IMR-90 (cell line): Measurements from ENCODE around the gene GPRIN2. TPM values are rescaled to one million over a fixed set of nuclear protein-coding genes. Genes with fewer than 3 reads are reported as not detected.

ENCODE experiments used
- ATAC-seq: fragments of 200-7000 bp; cut with Tn5 transposase; 2 replicates; pipeline ENCODE4 v1.9.1; 2020; ENCODE audit warnings: low read depth, mild to moderate bottlenecking, moderate library complexity
- BruUV-seq: library from RNA; stranded (reverse); fragments of 400-500 nt; replicated peaks from 2 replicates; lab custom pipeline; 2021; lab: Mats Ljungman, UMichigan
- CTCF ChIA-PET: fragments of 300-600 bp; formaldehyde crosslinking; extraction: SDS; loops from one replicate; lab custom pipeline; 2021; ENCODE audit warnings: antibody characterized with exemption; lab: Yijun Ruan, JAX
- POLR2A ChIA-PET: fragments of 300-600 bp; sonication (Branson Sonifier 250); formaldehyde crosslinking; loops from one replicate; lab custom pipeline; 2022; ENCODE audit warnings: antibody characterized with exemption; ENCODE audit not compliant: unreplicated experiment; lab: Charles Lee
- DNase-seq: peaks from one replicate; pipeline ENCODE4 v3.0.0; 2013
- H2AFZ ChIP-seq: replicated peaks from 2 replicates; pipeline ENCODE3; 2013; ENCODE audit warnings: low read length, mild to moderate bottlenecking; ENCODE audit not compliant: poor library complexity
- H2AK5ac ChIP-seq: 2 replicates; pipeline ENCODE4 v1.6.1; 2013; ENCODE audit warnings: low read depth, low read length, inconsistent platforms
- H2AK9ac ChIP-seq: replicated peaks from 2 replicates; pipeline ENCODE3; 2013; ENCODE audit warnings: mild to moderate bottlenecking, low read depth, low read length, moderate library complexity; ENCODE audit not compliant: poor library complexity
- H2BK120ac ChIP-seq: 2 replicates; pipeline ENCODE4 v1.6.1; 2013; ENCODE audit warnings: low read depth, low read length, inconsistent platforms
- H2BK15ac ChIP-seq: 3 replicates; pipeline ENCODE4 v1.6.1; 2013; ENCODE audit warnings: low read depth, low read length, inconsistent platforms
- H2BK20ac ChIP-seq: 2 replicates; pipeline ENCODE4 v1.6.1; 2013; ENCODE audit warnings: low read depth, mild to moderate bottlenecking, inconsistent platforms, low read length, moderate library complexity
- H2BK5ac ChIP-seq: 2 replicates; pipeline ENCODE4 v1.6.1; 2013; ENCODE audit warnings: mild to moderate bottlenecking, low read depth, low read length, inconsistent platforms; ENCODE audit not compliant: poor library complexity, severe bottlenecking
- H3K14ac ChIP-seq: replicated peaks from 2 replicates; pipeline ENCODE4 v1.6.1; 2013; ENCODE audit warnings: low read depth, low read length, inconsistent platforms
- H3K18ac ChIP-seq: 2 replicates; pipeline ENCODE4 v1.6.1; 2013; ENCODE audit warnings: low read depth, low read length, control low read depth
- H3K23ac ChIP-seq: 2 replicates; pipeline ENCODE4 v1.6.1; 2013; ENCODE audit warnings: low read depth, low read length, inconsistent platforms
- H3K27ac ChIP-seq: 2 replicates; pipeline ENCODE4 v1.5.1; 2013; ENCODE audit warnings: mild to moderate bottlenecking, control low read depth, low read length; ENCODE audit not compliant: insufficient read depth
- H3K27me3 ChIP-seq: 2 replicates; pipeline ENCODE4 v1.6.1; 2013; ENCODE audit warnings: low read length; ENCODE audit not compliant: control insufficient read depth, insufficient read depth
- H3K36me3 ChIP-seq: 2 replicates; pipeline ENCODE4 v1.6.1; 2013; ENCODE audit warnings: low read length, mixed read lengths; ENCODE audit not compliant: control insufficient read depth, insufficient read depth
- H3K4ac ChIP-seq: 2 replicates; pipeline ENCODE4 v1.6.1; 2013; ENCODE audit warnings: low read depth, low read length, inconsistent platforms
- H3K4me1 ChIP-seq: 2 replicates; pipeline ENCODE4 v1.6.1; 2013; ENCODE audit warnings: low read length, mixed read lengths; ENCODE audit not compliant: control insufficient read depth, insufficient read depth
- H3K4me2 ChIP-seq: 2 replicates; pipeline ENCODE4 v1.6.1; 2013; ENCODE audit warnings: low read depth, mild to moderate bottlenecking, control low read depth, low read length, moderate library complexity
- H3K4me3 ChIP-seq: 2 replicates; pipeline ENCODE4 v1.5.1; 2013; ENCODE audit warnings: low read depth, mild to moderate bottlenecking, control low read depth, low read length, moderate library complexity; ENCODE audit not compliant: insufficient read depth
- H3K56ac ChIP-seq: 2 replicates; pipeline ENCODE4 v1.6.1; 2013; ENCODE audit warnings: low read length, inconsistent platforms; ENCODE audit not compliant: insufficient read depth; ENCODE audit errors: extremely low read depth
- H3K79me1 ChIP-seq, 2 experiments: 2 replicates each; pipeline ENCODE4 v1.6.1; 2013; ENCODE audit warnings: low read length in 2 of 2, inconsistent platforms in 1 of 2, low read depth in 1 of 2
- H3K9ac ChIP-seq: 2 replicates; pipeline ENCODE4 v1.6.1; 2013; ENCODE audit warnings: low read depth, low read length, control low read depth
- H3K9me1 ChIP-seq: 2 replicates; pipeline ENCODE4 v1.6.1; 2013; ENCODE audit warnings: low read length, inconsistent platforms; ENCODE audit not compliant: insufficient read depth
- H3K9me3 ChIP-seq: 2 replicates; pipeline ENCODE4 v1.6.1; 2013; ENCODE audit warnings: low read length; ENCODE audit not compliant: control insufficient read depth, insufficient read depth
- H4K20me1 ChIP-seq: 2 replicates; pipeline ENCODE4 v1.6.1; 2013; ENCODE audit warnings: low read length, inconsistent platforms; ENCODE audit not compliant: insufficient read depth
- H4K5ac ChIP-seq: 2 replicates; pipeline ENCODE4 v1.6.1; 2013; ENCODE audit warnings: mild to moderate bottlenecking, low read depth, low read length, control low read depth
- H4K8ac ChIP-seq, 2 experiments: 2 replicates each; pipeline ENCODE4 v1.6.1; 2013; ENCODE audit warnings: low read depth in 2 of 2, low read length in 2 of 2, control low read depth in 1 of 2, inconsistent platforms in 1 of 2
- H4K91ac ChIP-seq: 2 replicates; pipeline ENCODE4 v1.6.1; 2013; ENCODE audit warnings: low read depth, low read length, inconsistent platforms; ENCODE audit not compliant: insufficient read depth
- BHLHE40 ChIP-seq: fragments of 150-350 bp; IDR thresholded peaks from 2 replicates; pipeline ENCODE4 v1.6.1; 2016; ENCODE audit warnings: mild to moderate bottlenecking, low read depth, low read length
- CEBPB ChIP-seq: IDR thresholded peaks from 2 replicates; pipeline ENCODE4 v1.6.1; 2012; ENCODE audit warnings: low read depth, low read length, improper control_type of control experiment
- CHD1 ChIP-seq: IDR thresholded peaks from 2 replicates; pipeline ENCODE4 v1.6.1; 2012; ENCODE audit warnings: low read depth, low read length, improper control_type of control experiment
- CTCF ChIP-seq: conservative IDR thresholded peaks from 2 replicates; pipeline ENCODE4 v1.5.1; 2012; ENCODE audit warnings: mild to moderate bottlenecking, low read depth, low read length, improper control_type of control experiment
- ELK1 ChIP-seq: fragments of 150-350 bp; IDR thresholded peaks from 2 replicates; pipeline ENCODE4 v1.6.1; 2016; ENCODE audit warnings: low read depth, mild to moderate bottlenecking, low read length, moderate library complexity, borderline replicate concordance
- FOS ChIP-seq: fragments of 150-350 bp; IDR thresholded peaks from 2 replicates; pipeline ENCODE4 v1.6.1; 2016; ENCODE audit warnings: low read depth, low read length
- MAFK ChIP-seq: IDR thresholded peaks from 2 replicates; pipeline ENCODE4 v1.6.1; 2012; ENCODE audit warnings: low read depth, low read length, improper control_type of control experiment
- MAZ ChIP-seq: IDR thresholded peaks from 2 replicates; pipeline ENCODE4 v1.6.1; 2012; ENCODE audit warnings: low read depth, mild to moderate bottlenecking, low read length, improper control_type of control experiment, moderate library complexity, borderline replicate concordance
- MXI1 ChIP-seq: IDR thresholded peaks from 2 replicates; pipeline ENCODE4 v1.6.1; 2012; ENCODE audit warnings: low read depth, mild to moderate bottlenecking, low read length, moderate library complexity, borderline replicate concordance
- NFE2L2 ChIP-seq: fragments of 150-350 bp; IDR thresholded peaks from 2 replicates; pipeline ENCODE4 v1.6.1; 2016; ENCODE audit warnings: low read depth, mild to moderate bottlenecking, low read length
- POLR2A ChIP-seq: IDR thresholded peaks from 2 replicates; pipeline ENCODE4 v1.6.1; 2012; ENCODE audit warnings: mild to moderate bottlenecking, low read depth, low read length
- RAD21 ChIP-seq: IDR thresholded peaks from 2 replicates; pipeline ENCODE4 v1.6.1; 2012; ENCODE audit warnings: low read length, improper control_type of control experiment
- RCOR1 ChIP-seq: IDR thresholded peaks from 2 replicates; pipeline ENCODE4 v1.6.1; 2012; ENCODE audit warnings: mild to moderate bottlenecking, low read length, improper control_type of control experiment; ENCODE audit not compliant: insufficient replicate concordance
- RFX5 ChIP-seq: IDR thresholded peaks from 2 replicates; pipeline ENCODE4 v1.8.0; 2012; ENCODE audit warnings: low read depth, mild to moderate bottlenecking, low read length, moderate library complexity
- SMC3 ChIP-seq: fragments of 150-350 bp; IDR thresholded peaks from 2 replicates; pipeline ENCODE4 v1.6.1; 2016; ENCODE audit warnings: low read depth, mild to moderate bottlenecking, antibody characterized with exemption, low read length, moderate library complexity
- WGBS, 2 experiments: methylation state at CpG; one replicate each; pipeline versions ENCODE4 v1.1.5 to v1.1.7; 2013; ENCODE audit warnings: missing lambda C conversion rate in 2 of 2; ENCODE audit not compliant: insufficient read length in 1 of 2; ENCODE audit errors: extremely low coverage in 2 of 2; 5-methylcytosine and 5-hydroxymethylcytosine counted together
- dilution Hi-C: fragments of 300-500 bp; cut with HindIII; formaldehyde crosslinking; loops from one replicate; pipeline ENCODE4 v1.14.3; 2018; ENCODE audit warnings: low sequenced_read_pairs; ENCODE audit not compliant: unreplicated experiment
- in situ Hi-C: fragments of 300-500 bp; cut with MboI; formaldehyde crosslinking; loops from 3 replicates; pipeline ENCODE4 v1.14.3; 2019; ENCODE audit warnings: low sequenced_read_pairs, inconsistent platforms, mixed read lengths
- intact Hi-C: fragments of 100-400 bp; cut with micrococcal nuclease; formaldehyde crosslinking; loops from 2 replicates; pipeline ENCODE4 v1.10.0; 2022
- polyA plus RNA-seq, 3 experiments: library from polyadenylated mRNA; depleted of rRNA; stranded (reverse); fragments of >200 nt; gene quantifications; 2 replicates each; pipeline ENCODE4 v1.2.3, GENCODE V29; 2012; ENCODE audit warnings: low replicate concordance in 1 of 3
- total RNA-seq: library from RNA; depleted of rRNA; stranded (reverse); fragments of >200 nt; gene quantifications from 2 replicates; pipeline ENCODE4 v1.2.3, GENCODE V29; 2012

Gene GPRIN2
- total and polyA plus RNA-seq, 2 of the 4 experiments (the other 2 are of a cell fraction) = under 0.01 TPM; not detected in 1

- H2AK5ac ChIP-seq = peak overlapping the region; percentile 68
- ATAC-seq = peak; percentile 94
- H4K91ac ChIP-seq = peak overlapping the region; percentile 62
- H3K4me2 ChIP-seq = peak overlapping the region; percentile 34
- H3K18ac ChIP-seq = peak overlapping the region; percentile 63
- in situ Hi-C loops (no loop called here), intact Hi-C loops (no loop called here), dilution Hi-C loops (no loop called here)
- no TSS peak for BruUV-seq
- H3K23ac ChIP-seq = peak overlapping the region; percentile 10
- peak; percentile 96 for DNase-seq
- H3K27ac ChIP-seq = peak overlapping the region; percentile 55
- H4K8ac ChIP-seq = peak overlapping the region; percentile 12 to 90
- peak overlapping the region; percentile 61; the same call in 2 of the 3 replicates for H2BK15ac ChIP-seq
- peaks cover 21% of the 10 kb centered on the region for H3K9me1 ChIP-seq
- peak overlapping the region; percentile 87 for H2BK120ac ChIP-seq
- no peaks in the 10 kb centered on the region for H3K9me3 ChIP-seq
- H3K4ac ChIP-seq = peak overlapping the region; percentile 77
- peaks cover 11% of the 10 kb centered on the region for H3K4me1 ChIP-seq
- no peaks in the 10 kb centered on the region for H4K20me1 ChIP-seq
- ChIA-PET POLR2A (no interaction called here), CTCF (interaction anchor here (1.1 kb wide), 1 partner anchor 49 kb away, joined by 3 read pairs; no protein-coding TSS in a partner anchor)
- peak overlapping the region; percentile 66 for H4K5ac ChIP-seq
- H2BK20ac ChIP-seq = peak overlapping the region; percentile 63
- no peaks in the 10 kb centered on the region for H3K79me1 ChIP-seq
- peak overlapping the region; percentile 69 for H2BK5ac ChIP-seq
- H3K4me3 ChIP-seq = no peak overlapping the region
- WGBS, 2 experiments = 12% methylated on average over 6 of the region's 11 CpGs; no CpG with 5 or more reads in 1 of the 2 experiments
- H3K27me3 ChIP-seq = no peaks in the 10 kb centered on the region
- no peaks in the 10 kb centered on the region for H3K36me3 ChIP-seq
- peak overlapping the region; percentile 42 for H3K14ac ChIP-seq
- H2AFZ ChIP-seq = peak overlapping the region; percentile 76
- H2AK9ac ChIP-seq = peak overlapping the region; percentile 25
- H3K9ac ChIP-seq = peak overlapping the region; percentile 8; the same call in 1 of the 2 replicates
- peak overlapping the region; percentile 38; the same call in 1 of the 2 replicates for H3K56ac ChIP-seq
- TF ChIP-seq CTCF = no peak
- peak; percentile 18; the same call in 1 of the 2 replicates for TF ChIP-seq CEBPB
- TF ChIP-seq MAZ = no peak; the same call in 1 of the 2 replicates
- no peak for TF ChIP-seq ELK1
- TF ChIP-seq FOS = peak; percentile 76; the same call in 1 of the 2 replicates
- TF ChIP-seq NFE2L2 = no peak
- peak; percentile 79 for TF ChIP-seq MAFK
- TF ChIP-seq RFX5 = no peak
- no peak for TF ChIP-seq POLR2A
- TF ChIP-seq SMC3 = no peak
- no peak for TF ChIP-seq CHD1
- TF ChIP-seq MXI1 = no peak
- peak; percentile 35 for TF ChIP-seq RAD21
- TF ChIP-seq RCOR1 = peak; percentile 86
- TF ChIP-seq BHLHE40 = peak; percentile 93
These were observed 39.6 kb downstream of the GPRIN2 start for GRCh38 chr10:46516660-46517416.
